GM19023 (cell line): ENCODE data around the gene PDK2.

Source experiments
- ATAC-seq: cut with Tn5 transposase; IDR thresholded peaks from one replicate; pipeline ENCODE4 v1.9.1; 2021; ENCODE audit warnings: mild to moderate bottlenecking, moderate library complexity; ENCODE audit not compliant: unreplicated experiment

The PDK2 gene

DNA sequence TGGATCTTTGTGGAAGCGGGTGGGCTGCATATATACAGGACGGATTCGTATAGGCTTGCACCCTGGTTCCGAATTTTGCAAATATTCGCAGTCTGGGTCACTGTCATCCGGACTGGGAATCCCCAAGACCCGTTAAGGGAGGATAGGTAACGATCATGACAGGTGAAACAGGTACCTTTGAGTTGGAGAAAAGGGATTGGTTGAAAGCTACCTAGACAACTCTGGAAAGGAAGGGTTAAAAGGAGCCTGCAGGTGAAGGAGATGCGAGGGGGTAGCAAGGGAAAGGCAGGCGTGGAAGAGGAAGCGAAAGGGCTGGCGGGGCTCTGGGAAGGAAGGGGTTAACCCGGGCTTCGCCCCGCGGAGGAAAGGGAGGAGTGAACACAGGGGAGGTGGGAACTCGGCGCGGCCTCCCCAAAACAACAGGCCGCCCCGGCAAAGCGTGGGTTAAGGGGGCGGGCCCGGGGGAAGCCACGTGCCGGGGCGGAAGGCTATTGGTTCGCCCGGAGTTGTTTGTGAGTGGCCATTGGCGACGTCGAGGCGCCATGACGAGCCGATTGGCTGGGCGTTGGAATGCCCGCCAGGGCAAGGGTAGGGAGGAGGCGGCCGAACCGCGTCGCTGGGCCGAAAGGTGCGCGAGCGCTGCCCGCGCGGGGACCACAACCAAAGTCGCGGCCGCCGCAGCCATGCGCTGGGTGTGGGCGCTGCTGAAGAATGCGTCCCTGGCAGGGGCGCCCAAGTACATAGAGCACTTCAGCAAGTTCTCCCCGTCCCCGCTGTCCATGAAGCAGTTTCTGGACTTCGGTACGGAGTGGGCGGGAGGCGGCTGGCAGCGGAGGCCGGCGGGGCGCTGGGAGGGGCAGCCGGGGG is at the start of gene PDK2:
Gene PDK2, plus strand, starts transcription at position 599 of the 867 bp plus-strand sequence. Its CDS starts 85 bp downstream, at position 684.
- peak; percentile 87 for ATAC-seq

- ATAC-seq: no peak
Measured at GRCh38 chr17:50046179-50046578, 49.0 kb upstream of the PDK2 start.

DNA sequence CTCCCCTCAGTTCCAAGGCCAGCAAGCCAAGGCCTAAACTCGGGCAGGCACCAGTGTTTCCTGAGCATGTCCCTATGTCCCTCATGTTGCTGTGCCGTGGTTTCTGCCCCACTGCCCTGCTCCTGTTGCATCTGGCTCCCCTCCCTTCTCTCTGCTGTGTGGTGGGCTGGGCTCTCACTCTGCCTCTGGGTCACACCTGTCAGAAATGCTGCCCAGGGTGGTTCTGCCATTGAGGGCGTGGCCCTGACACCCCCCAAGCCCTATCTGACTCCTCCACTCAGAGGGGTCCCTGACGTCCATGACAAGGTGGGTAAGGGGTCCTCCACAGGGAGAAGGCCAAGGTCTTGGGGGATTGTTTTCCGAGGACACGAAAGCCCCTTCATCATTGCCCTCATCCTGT is 48.5 kb upstream of the PDK2 start:
- ATAC-seq: no peak

GRCh38 chr17:50047083-50047482 is 48.1 kb upstream of the PDK2 start:
- ATAC-seq: no peak

DNA sequence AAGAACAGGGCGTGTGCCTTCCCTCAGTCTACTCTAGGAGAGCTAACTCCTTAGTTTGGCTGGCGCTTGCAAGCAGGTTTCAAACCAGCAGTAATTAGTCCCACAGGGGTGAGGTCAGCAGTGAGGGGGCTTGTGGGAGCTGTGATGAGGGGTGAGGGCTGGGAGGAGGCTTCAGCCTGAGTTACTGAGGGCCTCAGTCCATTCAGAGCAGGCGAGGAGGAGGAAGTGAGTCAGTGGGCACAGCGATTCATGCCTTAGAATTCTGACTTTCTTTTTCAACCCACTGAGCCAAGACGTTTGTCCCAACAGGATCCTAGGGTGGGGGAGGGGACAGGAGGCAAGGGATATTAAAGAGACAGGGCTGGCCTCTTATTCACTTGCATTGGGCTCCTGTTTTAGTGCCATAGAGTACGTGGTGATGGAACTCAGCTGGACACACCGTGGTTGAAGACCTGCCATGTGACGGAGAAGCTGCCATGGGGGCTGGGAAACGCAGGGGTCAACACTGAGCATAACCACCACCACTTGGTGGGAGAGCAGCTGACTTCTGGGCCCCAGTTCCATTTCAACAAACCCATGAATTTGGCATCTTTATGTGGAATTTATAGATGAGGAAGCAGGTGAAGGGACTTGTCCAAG is 47.5 kb upstream of the PDK2 start:
- no peak for ATAC-seq

- no peak for ATAC-seq
Measured at GRCh38 chr17:50048146-50048720, 46.9 kb upstream of the PDK2 start.

GRCh38 chr17:50048988-50049387 is 46.2 kb upstream of the PDK2 start:
- ATAC-seq: no peak

- ATAC-seq: no peak
Measured at GRCh38 chr17:50049636-50050035, 45.5 kb upstream of the PDK2 start.

DNA sequence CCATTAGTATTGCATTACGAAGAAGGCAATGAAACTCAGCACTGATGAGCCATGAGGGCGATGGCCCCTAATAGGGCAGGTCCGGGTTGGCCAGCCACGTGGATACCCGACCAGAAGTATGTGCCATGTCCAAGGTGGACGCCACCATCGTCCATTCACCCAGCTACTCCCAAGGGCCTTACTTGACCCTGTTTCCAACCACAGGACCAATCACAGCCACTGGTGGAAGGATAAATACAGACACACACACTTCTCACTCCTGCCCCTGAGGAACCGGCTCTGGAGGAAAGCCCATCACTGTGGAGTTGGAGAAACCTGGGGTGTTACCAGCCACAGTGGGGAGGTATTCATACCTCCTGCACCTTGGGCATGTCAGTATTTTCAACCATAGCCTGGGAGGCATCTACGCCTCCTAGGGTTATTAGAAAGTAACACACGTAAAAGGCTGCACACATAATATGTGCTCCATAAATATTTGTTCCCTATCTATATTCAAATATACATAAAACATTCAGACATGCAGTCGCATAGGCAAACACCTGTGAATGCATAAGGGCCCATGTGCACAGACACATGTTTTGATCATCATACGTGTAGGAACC is 44.6 kb upstream of the PDK2 start:
- no peak for ATAC-seq

- ATAC-seq: no peak
Measured at GRCh38 chr17:50051082-50051576, 44.0 kb upstream of the PDK2 start.

DNA sequence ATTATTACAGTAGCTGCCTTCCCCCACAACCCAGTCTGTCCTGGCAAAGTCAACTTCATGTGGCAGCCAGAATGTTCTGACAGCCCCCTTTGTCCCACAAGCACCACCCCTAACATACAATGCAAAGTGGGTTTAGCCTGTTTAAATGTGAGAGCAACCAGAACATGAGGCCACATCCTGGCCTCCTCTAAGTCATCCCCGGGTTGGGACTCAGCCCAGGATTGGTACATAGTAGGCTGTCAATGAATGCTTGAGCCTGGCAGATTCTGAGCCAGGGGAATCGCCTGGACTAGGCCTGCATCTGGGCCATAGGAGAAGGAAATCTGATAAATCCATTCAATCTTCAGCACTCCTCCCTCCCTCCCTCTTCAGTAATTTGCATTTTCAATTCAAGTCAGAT is 43.5 kb upstream of the PDK2 start:
- no peak for ATAC-seq

DNA sequence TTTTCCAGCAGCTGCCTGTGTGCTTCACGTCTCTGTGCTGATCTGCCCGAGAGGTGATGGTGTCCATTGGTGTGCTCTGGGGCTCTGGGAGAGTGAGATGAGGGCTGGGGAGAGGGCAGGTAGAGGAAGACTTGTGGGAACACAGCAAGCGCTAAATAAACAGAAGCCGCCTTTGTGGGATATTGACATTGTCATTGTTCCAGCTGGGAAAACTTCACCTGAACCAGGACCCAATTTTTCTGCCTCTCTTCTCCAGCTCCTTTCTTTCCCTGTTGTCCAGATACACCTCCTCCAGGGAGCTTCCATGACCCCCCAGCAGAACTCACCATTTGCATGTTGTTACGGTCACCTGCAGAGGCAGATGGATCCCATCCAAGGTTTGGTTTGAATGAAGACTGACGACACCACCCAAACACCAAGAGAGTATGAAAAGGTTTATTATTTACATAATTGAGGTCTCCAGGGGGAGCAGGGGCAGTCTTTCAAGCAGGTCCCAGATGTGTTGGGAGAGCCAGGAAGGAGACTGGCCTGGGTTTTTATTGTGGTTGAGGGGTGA is 42.8 kb upstream of the PDK2 start:
- ATAC-seq: no peak

DNA sequence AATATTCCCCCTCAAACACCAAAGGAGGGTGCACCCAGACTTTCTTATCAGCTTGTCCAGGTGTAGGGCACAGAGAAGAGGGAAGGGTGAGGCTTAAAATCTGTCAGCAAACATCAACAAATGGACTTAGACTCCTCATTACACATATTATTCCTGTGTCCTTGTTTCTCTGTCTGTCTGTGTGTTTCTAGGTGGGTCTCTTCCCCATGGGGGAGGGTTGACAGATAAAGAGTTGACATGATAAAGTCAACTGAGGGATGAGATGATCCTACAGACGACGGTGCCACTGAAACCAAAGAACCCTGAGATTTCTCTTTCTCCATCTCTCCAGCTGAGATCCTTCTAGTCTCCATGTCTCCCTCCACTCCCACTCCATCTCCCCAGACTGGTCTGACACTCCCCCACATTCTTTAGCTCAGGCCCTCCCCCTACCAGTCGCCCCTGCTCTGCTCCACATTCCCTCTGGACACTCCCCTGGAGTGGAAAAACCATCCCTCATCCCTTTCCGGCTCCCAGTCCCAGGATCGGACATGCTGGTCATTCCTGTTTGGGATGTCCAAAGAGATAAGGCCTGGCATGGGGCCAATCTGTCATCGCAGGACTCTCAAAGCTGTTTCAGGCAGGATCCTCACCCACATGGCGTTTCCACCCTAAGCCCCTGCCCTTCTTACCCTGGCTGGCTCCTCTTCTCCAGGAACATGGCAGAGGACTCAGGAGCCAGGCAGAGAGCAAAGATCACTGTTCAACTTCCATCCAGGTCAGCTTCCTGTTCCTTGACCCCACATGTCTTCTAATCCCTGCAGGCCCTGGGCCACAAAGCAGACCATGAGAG is 42.1 kb upstream of the PDK2 start:
- ATAC-seq: no peak

DNA sequence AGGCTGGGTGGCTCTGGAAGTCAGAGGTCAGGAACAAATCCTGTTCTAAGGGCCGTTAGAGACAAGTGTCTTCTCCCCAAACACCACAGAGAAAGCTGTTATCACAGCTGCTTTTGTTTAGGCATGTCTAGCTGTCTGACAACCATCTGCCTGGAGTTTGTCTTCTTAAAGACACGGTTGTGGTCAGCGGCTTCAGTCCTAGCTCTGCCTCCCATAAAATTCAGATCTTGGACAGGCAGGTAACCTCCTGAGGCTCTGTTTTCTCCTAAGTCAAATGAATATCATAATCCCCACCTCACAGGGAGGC is 41.5 kb upstream of the PDK2 start:
- ATAC-seq: no peak

GRCh38 chr17:50055055-50055425 is 40.1 kb upstream of the PDK2 start:
- ATAC-seq: no peak

- ATAC-seq: peak; percentile 31
Measured at GRCh38 chr17:50055426-50056216, 39.5 kb upstream of the PDK2 start, which contains the start of gene ITGA3. TSS of gene ITGA3 (plus strand) at chr17:50056110. CDS start at chr17:50056440, 330 bp downstream.

DNA sequence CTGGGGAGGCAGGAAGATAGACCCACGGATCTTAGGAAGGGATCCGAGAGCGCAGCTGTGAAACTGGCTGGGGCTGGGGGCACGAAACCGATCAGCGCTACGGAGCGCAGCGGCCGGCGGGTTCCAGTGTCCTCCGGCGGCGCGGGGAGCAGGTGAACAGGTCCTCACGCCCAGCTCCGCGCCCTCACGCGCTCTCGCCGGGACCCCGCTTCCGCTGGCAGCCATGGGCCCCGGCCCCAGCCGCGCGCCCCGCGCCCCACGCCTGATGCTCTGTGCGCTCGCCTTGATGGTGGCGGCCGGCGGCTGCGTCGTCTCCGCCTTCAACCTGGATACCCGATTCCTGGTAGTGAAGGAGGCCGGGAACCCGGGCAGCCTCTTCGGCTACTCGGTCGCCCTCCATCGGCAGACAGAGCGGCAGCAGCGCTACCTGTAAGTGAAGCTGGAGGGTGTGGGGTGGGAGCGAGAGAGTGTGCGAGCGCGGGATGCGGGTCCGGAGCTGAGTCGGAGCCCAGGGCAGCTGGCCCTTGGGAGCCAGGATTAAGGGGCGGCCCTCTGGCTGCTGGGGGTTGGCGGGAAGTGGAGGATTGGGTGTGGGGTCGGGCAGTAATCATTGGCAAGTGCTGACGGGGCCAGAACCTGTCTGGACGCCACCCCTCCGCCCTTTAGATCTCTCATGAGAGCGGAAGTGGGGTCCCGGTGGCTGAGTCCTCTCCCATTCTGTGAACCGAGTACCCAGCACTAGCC is 38.8 kb upstream of the PDK2 start:
- peak; percentile 58 for ATAC-seq

- ATAC-seq: no peak
Measured at GRCh38 chr17:50056961-50057330, 38.2 kb upstream of the PDK2 start.

DNA sequence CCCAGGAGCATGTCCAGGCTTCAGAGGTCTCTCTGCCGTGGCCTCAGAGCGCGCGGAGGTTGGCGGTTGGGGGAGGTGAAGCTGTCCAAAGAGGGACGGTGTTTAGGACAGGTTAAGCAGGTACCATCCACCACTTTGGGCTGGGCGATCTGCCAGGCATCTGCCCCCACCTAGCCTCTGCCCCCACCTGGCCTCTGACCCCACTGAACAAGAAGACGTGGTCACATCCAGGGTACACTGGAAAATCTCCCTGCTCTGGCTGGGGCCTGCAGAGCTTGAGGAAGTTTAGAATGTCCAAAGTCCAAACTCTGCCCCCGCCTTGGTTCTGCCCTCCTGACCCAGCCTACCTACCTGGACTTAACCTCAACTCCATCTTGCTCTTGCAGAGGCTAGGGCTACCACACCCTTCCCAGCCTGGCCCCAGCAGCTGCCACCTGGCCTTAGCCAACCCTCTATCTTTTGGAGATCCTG is 37.6 kb upstream of the PDK2 start:
- ATAC-seq: no peak
